Islet precursor cell (in vitro differentiated cells): Measurements from ENCODE around the gene KCNH2.

Source experiments
- DNase-seq: peaks from one replicate; pipeline ENCODE4 v3.0.0-alpha.2; 2018

Gene KCNH2

GRCh38 chr7:150957133-150958020 is 20.7 kb downstream of the KCNH2 start:
- no peak for DNase-seq

GRCh38 chr7:150956395-150957132 is 21.6 kb downstream of the KCNH2 start:
- no peak for DNase-seq

GRCh38 chr7:150955519-150956394 is 22.4 kb downstream of the KCNH2 start:
- DNase-seq = peak; percentile 87

GRCh38 chr7:150954986-150955518 is 23.1 kb downstream of the KCNH2 start:
- no peak for DNase-seq

GRCh38 chr7:150954201-150954985 is 23.7 kb downstream of the KCNH2 start:
- no peak for DNase-seq

GRCh38 chr7:150953061-150953997 is 24.8 kb downstream of the KCNH2 start:
- DNase-seq = no peak

- DNase-seq = no peak
Measured at GRCh38 chr7:150952331-150953050, 25.6 kb downstream of the KCNH2 start.

GRCh38 chr7:150951521-150951920 is 26.6 kb downstream of the KCNH2 start:
- no peak for DNase-seq

- no peak for DNase-seq
Measured at GRCh38 chr7:150951181-150951520, 27.0 kb downstream of the KCNH2 start.

GRCh38 chr7:150950496-150951180 is 27.5 kb downstream of the KCNH2 start:
- no peak for DNase-seq

GRCh38 chr7:150949971-150950491 is 28.1 kb downstream of the KCNH2 start:
- DNase-seq = no peak

GRCh38 chr7:150949564-150949963 is 28.6 kb downstream of the KCNH2 start:
- peak; percentile 89 for DNase-seq

GRCh38 chr7:150948791-150949251 is 29.3 kb downstream of the KCNH2 start:
- peak; percentile 52 for DNase-seq

- DNase-seq = peak; percentile 50
Measured at GRCh38 chr7:150947761-150948651, 30.1 kb downstream of the KCNH2 start.

GRCh38 chr7:150947241-150947745 is 30.8 kb downstream of the KCNH2 start:
- peak; percentile 51 for DNase-seq

GRCh38 chr7:150946421-150947240 is 31.5 kb downstream of the KCNH2 start:
- DNase-seq = peak; percentile 53
